Activated CD8-positive, alpha-beta memory T cell treated with anti-CD3 and anti-CD28 coated beads, Interleukin-2, amount 50 U/mL, for 24 hours (primary cell): ENCODE results near the gene PIGT.

Experiments
- DNase-seq: peaks from one replicate; pipeline ENCODE4 v3.0.0-alpha.2; 2020; ENCODE audit errors: extremely low read depth

Gene PIGT

GRCh38 chr20:45400346-45401031 is 15.5 kb upstream of the PIGT start:
- DNase-seq: no peak

GRCh38 chr20:45402946-45403345 is 13.0 kb upstream of the PIGT start:
- DNase-seq: no peak

GRCh38 chr20:45404438-45404837 is 11.5 kb upstream of the PIGT start:
- DNase-seq: no peak

GRCh38 chr20:45405571-45406259 is 10.2 kb upstream of the PIGT start:
- no peak for DNase-seq

GRCh38 chr20:45406260-45407066 is 9.5 kb upstream of the PIGT start:
- no peak for DNase-seq

- DNase-seq: no peak
Observed at GRCh38 chr20:45407067-45407745, 8.7 kb upstream of the PIGT start.

GRCh38 chr20:45407783-45408645 is 7.9 kb upstream of the PIGT start, which contains the start of gene DBNDD2:
TSS of gene DBNDD2 (plus strand) at chr20:45408289. CDS start at chr20:45408468, 179 bp downstream.
- no peak for DNase-seq

- DNase-seq: no peak
Observed at GRCh38 chr20:45408646-45409213, 7.2 kb upstream of the PIGT start.

- DNase-seq: no peak
Observed at GRCh38 chr20:45409521-45410272, 6.2 kb upstream of the PIGT start.

GRCh38 chr20:45410887-45411286 is 5.1 kb upstream of the PIGT start:
- DNase-seq: no peak

GRCh38 chr20:45412653-45413052 is 3.3 kb upstream of the PIGT start:
- DNase-seq: no peak

GRCh38 chr20:45413479-45413878 is 2.5 kb upstream of the PIGT start:
- no peak for DNase-seq

- no peak for DNase-seq
Observed at GRCh38 chr20:45416917-45417316, 976 bp downstream of the PIGT start.

- no peak for DNase-seq
Observed at GRCh38 chr20:45419188-45420091, 3.5 kb downstream of the PIGT start.

- DNase-seq: no peak
Observed at GRCh38 chr20:45420125-45420524, 4.2 kb downstream of the PIGT start.

GRCh38 chr20:45423700-45424099 is 7.8 kb downstream of the PIGT start:
- DNase-seq: no peak

GRCh38 chr20:45425561-45425960 is 9.6 kb downstream of the PIGT start:
- no peak for DNase-seq

GRCh38 chr20:45426320-45427016 is 10.5 kb downstream of the PIGT start:
- DNase-seq: no peak
